ENCODE data around the gene BEGAIN. TPM values are rescaled to one million over a fixed set of nuclear protein-coding genes. Genes with fewer than 3 reads are reported as not detected.

BEGAIN gene
- total RNA-seq, 1 donor from 2014 or later: 3.4 TPM

GRCh38 chr14:100603341-100604120 is 16.3 kb upstream of the BEGAIN start:
- Mint-ChIP-seq H3K9me3 (peaks cover 22% of the 10 kb centered on the region), H3K4me1 (ENCODE audit: low read depth) (no peaks in the 10 kb centered on the region), H3K27ac (no peak overlapping the region), H3K4me3 (ENCODE audit: low read depth) (no peak overlapping the region), H3K27me3 (ENCODE audit: low read depth) (peaks cover 26% of the 10 kb centered on the region), H3K36me3 (ENCODE audit: low read depth) (peaks cover 3% of the 10 kb centered on the region)
- no peak for DNase-seq (ENCODE audit: low spot score)
- intact Hi-C loops (cut with micrococcal nuclease): no loop called here

GRCh38 chr14:100602621-100603230 is 15.5 kb upstream of the BEGAIN start:
- H3K9me3 Mint-ChIP-seq: peaks cover 22% of the 10 kb centered on the region
- intact Hi-C loops (cut with micrococcal nuclease): no loop called here

GRCh38 chr14:100601914-100602313 is 14.7 kb upstream of the BEGAIN start:
- Mint-ChIP-seq H3K27ac (no peak overlapping the region), H3K4me1 (ENCODE audit: low read depth) (no peaks in the 10 kb centered on the region), H3K4me3 (ENCODE audit: low read depth) (no peak overlapping the region), H3K27me3 (ENCODE audit: low read depth) (peaks cover 40% of the 10 kb centered on the region), H3K9me3 (peaks cover 22% of the 10 kb centered on the region), H3K36me3 (ENCODE audit: low read depth) (peaks cover 3% of the 10 kb centered on the region)
- no peak for DNase-seq (ENCODE audit: low spot score)
- intact Hi-C loops (cut with micrococcal nuclease): no loop called here

More at GRCh38 chr14:100602621-100603230, 15.5 kb upstream of the BEGAIN start:
- Mint-ChIP-seq H3K4me1 (ENCODE audit: low read depth) (no peaks in the 10 kb centered on the region), H3K27me3 (ENCODE audit: low read depth) (peaks cover 33% of the 10 kb centered on the region), H3K27ac (no peak overlapping the region), H3K4me3 (ENCODE audit: low read depth) (no peak overlapping the region), H3K36me3 (ENCODE audit: low read depth) (peaks cover 3% of the 10 kb centered on the region)
- DNase-seq (ENCODE audit: low spot score): no peak

GRCh38 chr14:100601064-100601463 is 13.8 kb upstream of the BEGAIN start:
- H3K4me3 Mint-ChIP-seq (ENCODE audit: low read depth): no peak overlapping the region
- H3K4me1 Mint-ChIP-seq (ENCODE audit: low read depth): no peaks in the 10 kb centered on the region
- intact Hi-C loops (cut with micrococcal nuclease): no loop called here
- peaks cover 40% of the 10 kb centered on the region for H3K27me3 Mint-ChIP-seq (ENCODE audit: low read depth)
- H3K9me3 Mint-ChIP-seq: peaks cover 22% of the 10 kb centered on the region
- peaks cover 3% of the 10 kb centered on the region for H3K36me3 Mint-ChIP-seq (ENCODE audit: low read depth)
- no peak for DNase-seq (ENCODE audit: low spot score)
- H3K27ac Mint-ChIP-seq: no peak overlapping the region

- Mint-ChIP-seq H3K4me3 (ENCODE audit: low read depth) (no peak overlapping the region), H3K27ac (no peak overlapping the region), H3K36me3 (ENCODE audit: low read depth) (peaks cover 3% of the 10 kb centered on the region), H3K4me1 (ENCODE audit: low read depth) (no peaks in the 10 kb centered on the region), H3K27me3 (ENCODE audit: low read depth) (peaks cover 45% of the 10 kb centered on the region), H3K9me3 (peaks cover 22% of the 10 kb centered on the region)
- intact Hi-C loops (cut with micrococcal nuclease): no loop called here
- no peak for DNase-seq (ENCODE audit: low spot score)
These were observed 12.8 kb upstream of the BEGAIN start for GRCh38 chr14:100599981-100600380.

DNA sequence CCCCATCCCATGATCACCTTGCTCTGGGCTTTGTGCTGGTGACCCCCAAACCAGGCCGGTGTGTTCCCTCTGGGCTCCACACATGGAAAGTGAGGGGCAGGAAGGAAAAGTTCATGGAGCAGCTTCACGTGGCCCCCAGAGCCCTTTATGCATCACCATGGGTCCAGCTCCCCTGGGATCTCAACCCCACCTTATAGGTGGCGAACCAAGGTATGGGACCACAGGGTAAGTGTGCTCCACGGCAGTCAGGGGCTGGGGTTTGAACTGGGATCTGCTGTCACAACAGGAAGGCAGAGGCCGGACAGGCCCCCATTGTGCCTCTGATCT is 7.4 kb upstream of the BEGAIN start:
- Mint-ChIP-seq H3K27me3 (ENCODE audit: low read depth) (peaks cover 36% of the 10 kb centered on the region), H3K4me3 (ENCODE audit: low read depth) (no peak overlapping the region), H3K4me1 (ENCODE audit: low read depth) (no peaks in the 10 kb centered on the region), H3K9me3 (no peaks in the 10 kb centered on the region), H3K36me3 (ENCODE audit: low read depth) (no peaks in the 10 kb centered on the region), H3K27ac (no peak overlapping the region)
- intact Hi-C loops (cut with micrococcal nuclease): no loop called here
- DNase-seq (ENCODE audit: low spot score): no peak

DNA sequence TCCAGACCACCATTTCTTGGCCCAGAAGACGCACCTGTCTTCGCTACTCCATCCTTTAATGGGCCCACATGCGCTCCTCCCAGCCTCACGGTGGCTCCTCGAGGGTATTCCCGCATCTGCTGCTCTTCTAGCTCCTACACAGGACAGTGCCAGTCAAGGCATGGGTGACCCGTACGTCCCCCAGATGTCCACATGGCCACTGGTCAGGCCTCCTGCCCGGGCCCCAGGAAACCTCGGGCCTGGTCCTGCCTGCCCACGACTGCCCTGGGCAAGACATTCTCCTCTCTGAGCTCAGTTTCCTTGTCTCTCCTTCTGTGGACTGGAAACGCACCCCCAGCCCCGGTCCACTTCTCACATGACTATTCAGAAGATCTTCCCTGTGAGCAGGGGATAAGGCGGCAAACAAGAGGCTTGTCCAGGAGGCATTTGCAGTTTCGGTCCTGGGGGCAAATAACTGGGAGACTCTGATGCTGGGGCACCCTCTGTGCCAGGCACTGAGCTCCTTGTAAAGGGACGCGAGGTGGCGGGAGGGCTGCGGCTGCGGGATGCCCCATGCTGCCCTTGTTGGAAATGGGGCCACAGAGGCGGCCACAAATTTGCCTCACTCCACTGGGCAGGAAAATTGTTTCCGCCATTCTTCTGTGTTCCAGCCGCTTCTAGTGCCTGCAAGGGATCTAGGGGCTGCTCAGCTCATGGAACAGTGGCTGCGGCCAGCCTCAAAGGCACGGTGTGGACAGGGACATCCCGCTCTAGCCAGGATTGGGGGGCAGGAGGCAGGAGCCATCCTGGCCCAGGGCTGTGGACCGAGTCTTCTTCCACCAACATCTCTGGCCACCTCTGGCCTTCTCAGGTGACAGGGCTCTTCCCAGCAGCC is 6.8 kb upstream of the BEGAIN start:
- no peaks in the 10 kb centered on the region for H3K36me3 Mint-ChIP-seq (ENCODE audit: low read depth)
- DNase-seq (ENCODE audit: low spot score): no peak
- H3K4me3 Mint-ChIP-seq (ENCODE audit: low read depth): no peak overlapping the region
- intact Hi-C loops (cut with micrococcal nuclease): no loop called here
- H3K4me1 Mint-ChIP-seq (ENCODE audit: low read depth): no peaks in the 10 kb centered on the region
- H3K27me3 Mint-ChIP-seq (ENCODE audit: low read depth): peaks cover 31% of the 10 kb centered on the region
- H3K9me3 Mint-ChIP-seq: no peaks in the 10 kb centered on the region
- H3K27ac Mint-ChIP-seq: no peak overlapping the region

- Mint-ChIP-seq H3K9me3 (no peaks in the 10 kb centered on the region), H3K36me3 (ENCODE audit: low read depth) (no peaks in the 10 kb centered on the region), H3K4me1 (ENCODE audit: low read depth) (no peaks in the 10 kb centered on the region), H3K27me3 (ENCODE audit: low read depth) (peaks cover 29% of the 10 kb centered on the region), H3K4me3 (ENCODE audit: low read depth) (no peak overlapping the region), H3K27ac (no peak overlapping the region)
- no peak for DNase-seq (ENCODE audit: low spot score)
- intact Hi-C loops (cut with micrococcal nuclease): no loop called here
These were observed 5.8 kb upstream of the BEGAIN start for GRCh38 chr14:100592972-100593371.

- H3K36me3 Mint-ChIP-seq (ENCODE audit: low read depth): no peaks in the 10 kb centered on the region
- H3K27me3 Mint-ChIP-seq (ENCODE audit: low read depth): peaks cover 27% of the 10 kb centered on the region
- DNase-seq (ENCODE audit: low spot score): no peak
- H3K4me3 Mint-ChIP-seq (ENCODE audit: low read depth): no peak overlapping the region
- H3K4me1 Mint-ChIP-seq (ENCODE audit: low read depth): no peaks in the 10 kb centered on the region
- H3K27ac Mint-ChIP-seq: no peak overlapping the region
- H3K9me3 Mint-ChIP-seq: no peaks in the 10 kb centered on the region
- intact Hi-C loops (cut with micrococcal nuclease): no loop called here
These were observed 5.3 kb upstream of the BEGAIN start for GRCh38 chr14:100592461-100592891.

DNA sequence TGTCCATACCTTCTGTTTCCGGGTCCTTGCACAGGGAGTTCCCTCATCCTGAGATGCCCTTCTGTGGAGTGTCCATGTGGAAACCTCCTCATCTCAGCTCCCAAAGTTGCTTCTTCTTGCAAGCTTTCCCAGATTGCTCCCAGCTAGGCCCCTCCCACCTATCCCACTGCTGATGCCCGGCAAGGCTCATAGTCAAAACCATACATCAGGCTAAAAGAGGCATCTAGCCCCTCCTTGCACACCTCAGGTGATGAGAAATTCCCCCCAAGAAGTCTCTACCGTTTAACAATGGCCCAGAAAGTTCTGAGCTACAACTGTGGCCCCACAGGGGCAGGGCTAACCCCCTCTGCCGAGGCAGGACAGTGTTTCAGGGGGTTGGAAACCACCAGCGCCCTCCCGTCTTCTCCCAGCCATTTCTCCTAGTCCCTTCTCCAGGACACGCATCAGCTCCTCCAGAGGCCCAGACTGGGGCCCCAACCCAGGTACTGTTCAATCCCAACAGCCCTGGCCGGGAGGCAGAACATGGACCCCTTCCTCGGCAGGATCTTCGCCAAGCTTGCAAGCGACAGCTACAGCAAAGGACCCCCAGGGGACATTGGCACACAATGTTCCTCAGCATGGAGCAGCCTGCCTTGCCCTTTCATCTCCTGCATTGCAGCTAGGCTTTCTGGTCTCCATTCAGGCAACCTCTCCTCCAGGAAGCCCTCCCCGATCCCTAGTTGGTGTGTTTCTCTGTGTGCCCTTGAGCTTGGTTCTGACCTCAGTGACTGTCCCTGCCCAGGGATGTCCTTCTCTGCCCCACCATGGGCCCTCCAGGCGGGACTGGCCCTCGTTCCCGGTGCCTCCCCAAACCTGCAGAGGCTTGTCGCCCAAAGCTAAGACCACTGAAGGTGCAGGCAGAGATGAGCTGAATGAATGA is 4.5 kb upstream of the BEGAIN start:
- intact Hi-C loops (cut with micrococcal nuclease): no loop called here
- DNase-seq (ENCODE audit: low spot score): no peak
- Mint-ChIP-seq H3K27ac (no peak overlapping the region), H3K27me3 (ENCODE audit: low read depth) (peaks cover 22% of the 10 kb centered on the region), H3K9me3 (no peaks in the 10 kb centered on the region), H3K4me3 (ENCODE audit: low read depth) (no peak overlapping the region), H3K4me1 (ENCODE audit: low read depth) (no peaks in the 10 kb centered on the region), H3K36me3 (ENCODE audit: low read depth) (no peaks in the 10 kb centered on the region)

GRCh38 chr14:100590726-100591452 is 3.7 kb upstream of the BEGAIN start:
- H3K9me3 Mint-ChIP-seq: no peaks in the 10 kb centered on the region

More at GRCh38 chr14:100590726-100591452, 3.7 kb upstream of the BEGAIN start:
- Mint-ChIP-seq H3K27me3 (ENCODE audit: low read depth) (peaks cover 24% of the 10 kb centered on the region), H3K4me1 (ENCODE audit: low read depth) (no peaks in the 10 kb centered on the region), H3K27ac (no peak overlapping the region), H3K36me3 (ENCODE audit: low read depth) (no peaks in the 10 kb centered on the region), H3K4me3 (ENCODE audit: low read depth) (no peak overlapping the region)
- intact Hi-C loops (cut with micrococcal nuclease): no loop called here
- DNase-seq (ENCODE audit: low spot score): no peak
